OCI-LY7 (cell line): ENCODE data around the gene RBP5. TPM values are rescaled to one million over a fixed set of nuclear protein-coding genes. Genes with fewer than 3 reads are reported as not detected.
A peak's percentile ranks its signal among the peaks of the same experiment; 100 is the strongest.

ENCODE experiments used
- BruUV-seq: library from RNA; stranded (reverse); fragments of 400-500 nt; replicated peaks from 2 replicates; lab custom pipeline; 2021; lab: Mats Ljungman, UMichigan
- CTCF ChIA-PET: fragments of 300-600 bp; sonication (Branson Sonifier 250); formaldehyde crosslinking; loops from one replicate; lab custom pipeline; 2022; ENCODE audit warnings: antibody characterized with exemption; ENCODE audit not compliant: unreplicated experiment; lab: Charles Lee
- POLR2A ChIA-PET: fragments of 300-600 bp; sonication (Branson Sonifier 250); formaldehyde crosslinking; loops from one replicate; lab custom pipeline; 2022; ENCODE audit warnings: antibody characterized with exemption; lab: Charles Lee
- DNase-seq: peaks from one replicate; pipeline ENCODE4 v3.0.0-alpha.2; 2015; ENCODE audit warnings: low spot score
- H2AFZ ChIP-seq: fragments of 200-600 bp; sonication (generic), shearing (Covaris generic); 2 replicates; pipeline ENCODE4 v1.6.1; 2014; ENCODE audit warnings: mild to moderate bottlenecking, antibody characterized with exemption, low read length, moderate library complexity
- H3K27ac ChIP-seq: fragments of 200-600 bp; sonication (generic); 2 replicates; pipeline ENCODE4 v1.5.1; 2014; ENCODE audit warnings: mixed run types, low read depth, mild to moderate bottlenecking, moderate library complexity, low read length, inconsistent platforms; ENCODE audit not compliant: poor library complexity, severe bottlenecking
- H3K36me3 ChIP-seq: fragments of 200-600 bp; sonication (generic); 2 replicates; pipeline ENCODE4 v1.6.1; 2014; ENCODE audit warnings: mild to moderate bottlenecking, antibody characterized with exemption, low read length, moderate library complexity, mixed read lengths; ENCODE audit not compliant: insufficient read depth
- H3K4me1 ChIP-seq: fragments of 200-600 bp; sonication (generic); 2 replicates; pipeline ENCODE4 v1.5.1; 2014; ENCODE audit warnings: mild to moderate bottlenecking, low read length; ENCODE audit not compliant: insufficient read depth, poor library complexity, severe bottlenecking
- H3K4me2 ChIP-seq: fragments of 200-600 bp; sonication (generic); 2 replicates; pipeline ENCODE4 v1.6.1; 2014; ENCODE audit warnings: mild to moderate bottlenecking, low read length
- H3K4me3 ChIP-seq: fragments of 200-600 bp; sonication (generic); 2 replicates; pipeline ENCODE4 v1.5.1; 2014; ENCODE audit warnings: mild to moderate bottlenecking, low read depth, low read length; ENCODE audit not compliant: poor library complexity, severe bottlenecking
- H3K79me2 ChIP-seq: fragments of 200-600 bp; sonication (generic); 2 replicates; pipeline ENCODE4 v1.6.1; 2016; ENCODE audit warnings: low read depth, mild to moderate bottlenecking, low read length, moderate library complexity, mixed read lengths; ENCODE audit not compliant: insufficient read depth
- H3K9me2 ChIP-seq: fragments of 200-600 bp; sonication (generic); 2 replicates; pipeline ENCODE4 v1.6.1; 2016; ENCODE audit warnings: mild to moderate bottlenecking, low read length, mixed read lengths; ENCODE audit not compliant: insufficient read depth
- H3K9me3 ChIP-seq: fragments of 200-600 bp; sonication (generic); 2 replicates; pipeline ENCODE4 v1.6.1; 2014; ENCODE audit warnings: mild to moderate bottlenecking, mixed run types, low read length, mixed read lengths
- H4K20me1 ChIP-seq: fragments of 200-600 bp; sonication (generic); 2 replicates; pipeline ENCODE4 v1.6.1; 2014; ENCODE audit warnings: mild to moderate bottlenecking, antibody characterized with exemption, low read length, moderate library complexity, mixed read lengths; ENCODE audit not compliant: insufficient read depth
- EZH2phosphoT487 ChIP-seq: fragments of 200-600 bp; sonication (generic); IDR thresholded peaks from 2 replicates; pipeline ENCODE4 v1.6.1; 2018; ENCODE audit warnings: low read depth, borderline replicate concordance, mild to moderate bottlenecking, mixed run types, antibody characterized with exemption, low read length, moderate library complexity, mixed read lengths
- intact Hi-C: fragments of 100-400 bp; cut with micrococcal nuclease; formaldehyde crosslinking; loops from one replicate; pipeline ENCODE4 v1.10.0; 2022; ENCODE audit not compliant: unreplicated experiment
- total RNA-seq, 2 experiments: library from RNA; depleted of rRNA in 1 of 2; stranded (reverse); fragments of >200 nt in 1 of 2; shearing (Covaris generic) in 1 of 2; gene quantifications; 2 replicates each; pipeline ENCODE4 v1.2.3, GENCODE V29; 2014 to 2022
- TF ChIP-seq, protein P1 (sequence below): fragments of 200-600 bp; sonication (generic); conservative IDR thresholded peaks from 2 replicates; pipeline ENCODE4 v1.5.1; 2014; ENCODE audit warnings: mild to moderate bottlenecking, antibody characterized with exemption, low read length, moderate library complexity, mixed read lengths

RBP5 gene
- total RNA-seq, 2 experiments from 2014 or later, result 0.70 TPM; not detected in 1

DNA sequence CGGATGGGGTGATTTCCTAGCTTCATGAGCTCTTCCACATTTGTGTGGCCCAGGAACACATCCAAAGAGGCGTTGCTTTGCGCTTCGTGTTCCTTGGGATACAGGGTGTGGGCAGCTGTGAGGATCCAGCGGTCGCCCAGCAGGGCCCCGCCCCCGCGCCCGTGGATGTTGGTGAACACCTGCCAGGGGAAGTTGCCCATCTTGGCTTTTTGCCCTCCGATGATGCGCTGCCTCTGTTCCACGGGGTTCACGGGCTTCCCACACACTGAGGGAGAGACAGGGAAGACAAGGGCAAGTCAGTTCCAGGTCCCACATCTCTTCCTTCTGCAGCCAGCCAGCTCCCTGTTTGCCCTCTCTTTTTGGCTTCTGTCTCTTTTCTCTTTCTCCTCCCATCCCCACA is 47.7 kb downstream of the RBP5 start:
- H3K79me2 ChIP-seq, result no peaks in the 10 kb centered on the region
- no peak overlapping the region for H2AFZ ChIP-seq
- intact Hi-C loops, result no loop called here
- no peaks in the 10 kb centered on the region for H3K9me2 ChIP-seq
- no peak overlapping the region for H3K4me2 ChIP-seq
- no peaks in the 10 kb centered on the region for H3K36me3 ChIP-seq
- H3K4me3 ChIP-seq, result no peak overlapping the region
- DNase-seq, result no peak
- H3K27ac ChIP-seq, result no peak overlapping the region
- ChIA-PET CTCF (no interaction called here), POLR2A (no interaction called here)
- TF ChIP-seq, protein P1, sequence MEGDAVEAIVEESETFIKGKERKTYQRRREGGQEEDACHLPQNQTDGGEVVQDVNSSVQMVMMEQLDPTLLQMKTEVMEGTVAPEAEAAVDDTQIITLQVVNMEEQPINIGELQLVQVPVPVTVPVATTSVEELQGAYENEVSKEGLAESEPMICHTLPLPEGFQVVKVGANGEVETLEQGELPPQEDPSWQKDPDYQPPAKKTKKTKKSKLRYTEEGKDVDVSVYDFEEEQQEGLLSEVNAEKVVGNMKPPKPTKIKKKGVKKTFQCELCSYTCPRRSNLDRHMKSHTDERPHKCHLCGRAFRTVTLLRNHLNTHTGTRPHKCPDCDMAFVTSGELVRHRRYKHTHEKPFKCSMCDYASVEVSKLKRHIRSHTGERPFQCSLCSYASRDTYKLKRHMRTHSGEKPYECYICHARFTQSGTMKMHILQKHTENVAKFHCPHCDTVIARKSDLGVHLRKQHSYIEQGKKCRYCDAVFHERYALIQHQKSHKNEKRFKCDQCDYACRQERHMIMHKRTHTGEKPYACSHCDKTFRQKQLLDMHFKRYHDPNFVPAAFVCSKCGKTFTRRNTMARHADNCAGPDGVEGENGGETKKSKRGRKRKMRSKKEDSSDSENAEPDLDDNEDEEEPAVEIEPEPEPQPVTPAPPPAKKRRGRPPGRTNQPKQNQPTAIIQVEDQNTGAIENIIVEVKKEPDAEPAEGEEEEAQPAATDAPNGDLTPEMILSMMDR, result no peak
- no peak for TF ChIP-seq EZH2phosphoT487
- peaks cover 14% of the 10 kb centered on the region; the same call in 1 of the 2 replicates for H3K9me3 ChIP-seq
- H3K4me1 ChIP-seq, result no peaks in the 10 kb centered on the region
- BruUV-seq, result no TSS peak
- no peaks in the 10 kb centered on the region for H4K20me1 ChIP-seq

DNA sequence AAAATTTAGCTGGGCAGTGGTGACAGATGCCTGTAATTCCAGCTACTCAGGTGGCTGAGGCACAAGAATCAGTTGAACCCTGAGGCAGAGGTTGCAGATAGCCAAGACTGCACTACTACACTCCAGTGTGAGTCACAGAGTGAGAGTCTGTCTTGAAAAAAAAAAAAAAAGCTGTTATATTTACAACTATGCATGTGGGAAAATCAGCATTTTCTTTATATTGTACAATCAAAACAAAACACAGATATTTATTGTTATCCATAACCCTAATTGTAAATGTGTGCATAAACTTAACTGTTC is 48.9 kb downstream of the RBP5 start:
- ChIA-PET CTCF (no interaction called here), POLR2A (interaction anchor here (0.5 kb wide), 1 partner anchor 209 kb away, joined by 3 read pairs; no protein-coding TSS in a partner anchor)
- H3K79me2 ChIP-seq, result no peaks in the 10 kb centered on the region
- no peak overlapping the region for H3K27ac ChIP-seq
- intact Hi-C loops, result no loop called here
- no peaks in the 10 kb centered on the region for H3K36me3 ChIP-seq
- BruUV-seq, result no TSS peak
- H3K4me2 ChIP-seq, result no peak overlapping the region
- H2AFZ ChIP-seq, result no peak overlapping the region
- no peaks in the 10 kb centered on the region for H3K4me1 ChIP-seq
- no peaks in the 10 kb centered on the region for H3K9me2 ChIP-seq
- no peaks in the 10 kb centered on the region for H4K20me1 ChIP-seq
- no peak overlapping the region for H3K4me3 ChIP-seq
- no peak for TF ChIP-seq EZH2phosphoT487
- TF ChIP-seq, protein P1, result no peak
- H3K9me3 ChIP-seq, result peaks cover 10% of the 10 kb centered on the region; the same call in 1 of the 2 replicates
- no peak for DNase-seq

DNA sequence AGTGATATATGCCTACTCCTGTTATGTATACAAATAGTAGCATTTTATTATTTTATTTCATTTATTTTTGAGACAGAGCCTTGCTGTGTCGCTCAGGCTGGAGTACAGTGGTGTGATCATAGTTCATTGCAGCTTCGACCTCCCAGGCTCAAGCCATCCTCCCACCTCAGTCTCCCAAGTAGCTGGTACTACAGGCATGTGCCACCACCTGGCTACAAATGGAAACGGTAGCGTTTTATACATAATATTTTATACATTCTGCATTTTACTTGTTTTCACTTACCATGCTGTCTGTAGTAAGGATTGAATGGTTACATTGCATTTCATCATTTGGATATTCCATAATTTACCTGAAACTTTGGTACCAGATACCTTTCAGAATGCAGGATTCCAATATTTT is 50.5 kb downstream of the RBP5 start:
- CTCF ChIA-PET, result no interaction called here
- no peak overlapping the region for H2AFZ ChIP-seq
- no peak overlapping the region for H3K4me2 ChIP-seq
- H3K27ac ChIP-seq, result no peak overlapping the region
- no peak for DNase-seq
- H3K4me1 ChIP-seq, result no peaks in the 10 kb centered on the region
- H3K9me2 ChIP-seq, result no peaks in the 10 kb centered on the region
- no peaks in the 10 kb centered on the region for H4K20me1 ChIP-seq
- TF ChIP-seq EZH2phosphoT487, result no peak
- TF ChIP-seq, protein P1, result peak; percentile 66
- no TSS peak for BruUV-seq
- H3K79me2 ChIP-seq, result no peaks in the 10 kb centered on the region
- POLR2A ChIA-PET, result no interaction called here
- intact Hi-C loops, result no loop called here
- no peak overlapping the region for H3K4me3 ChIP-seq
- 0 out of 2 replicates have a peak, but pooled peaks cover 3% of the 10 kb centered on the region for H3K9me3 ChIP-seq
- no peaks in the 10 kb centered on the region for H3K36me3 ChIP-seq
